HPDE6-E6E7 (cell line): Measurements from ENCODE around the gene NPSR1.
"Not testable (repeated sequence)": the region's sequence is repeated elsewhere in the genome, so short reads cannot be mapped to it uniquely, and the experiment has no call there.

Source experiments
- DNase-seq: peaks from one replicate; pipeline ENCODE4 v3.0.0; 2011; ENCODE audit warnings: missing footprints; ENCODE audit errors: extremely low spot score

NPSR1 gene

GRCh38 chr7:34657632-34658268, at the start of gene NPSR1:
TSS of gene NPSR1 (plus strand) at chr7:34658218. CDS start at chr7:34658413, 195 bp downstream.
- DNase-seq = no peak

- no peak for DNase-seq
These were observed 45.4 kb upstream of the NPSR1 start for GRCh38 chr7:34612661-34613060.

- no peak for DNase-seq
These were observed 37.6 kb upstream of the NPSR1 start for GRCh38 chr7:34620425-34620824.

GRCh38 chr7:34622182-34622581, 35.8 kb upstream of the NPSR1 start:
- DNase-seq = no peak

- DNase-seq = no peak
These were observed 35.2 kb upstream of the NPSR1 start for GRCh38 chr7:34622771-34623250.

- not testable (repeated sequence) for DNase-seq
These were observed 29.4 kb upstream of the NPSR1 start for GRCh38 chr7:34628618-34629017.

- DNase-seq = no peak
These were observed 5.2 kb upstream of the NPSR1 start for GRCh38 chr7:34652809-34653208.

GRCh38 chr7:34653787-34654186, 4.2 kb upstream of the NPSR1 start:
- no peak for DNase-seq

GRCh38 chr7:34655384-34655783, 2.6 kb upstream of the NPSR1 start:
- DNase-seq = no peak

- DNase-seq = no peak
These were observed 2.0 kb upstream of the NPSR1 start for GRCh38 chr7:34656041-34656440.

GRCh38 chr7:34659472-34660075, 1.6 kb downstream of the NPSR1 start:
- no peak for DNase-seq

- no peak for DNase-seq
These were observed 4.2 kb downstream of the NPSR1 start for GRCh38 chr7:34662058-34662708.

GRCh38 chr7:34664755-34665154, 6.7 kb downstream of the NPSR1 start:
- no peak for DNase-seq

GRCh38 chr7:34672430-34672829, 14.4 kb downstream of the NPSR1 start:
- no peak for DNase-seq

- no peak for DNase-seq
These were observed 15.0 kb downstream of the NPSR1 start for GRCh38 chr7:34673066-34673465.

GRCh38 chr7:34675749-34676374, 17.8 kb downstream of the NPSR1 start:
- DNase-seq = peak; percentile 15

- no peak for DNase-seq
These were observed 19.5 kb downstream of the NPSR1 start for GRCh38 chr7:34677491-34677890.

- DNase-seq = no peak
These were observed 29.5 kb downstream of the NPSR1 start for GRCh38 chr7:34687529-34687928.

- no peak for DNase-seq
These were observed 38.4 kb downstream of the NPSR1 start for GRCh38 chr7:34696415-34696814.

- DNase-seq = no peak
These were observed 51.8 kb downstream of the NPSR1 start for GRCh38 chr7:34709771-34710170.

GRCh38 chr7:34718867-34719266, 60.8 kb downstream of the NPSR1 start:
- no peak for DNase-seq

GRCh38 chr7:34719636-34720035, 61.6 kb downstream of the NPSR1 start:
- no peak for DNase-seq

- no peak for DNase-seq
These were observed 62.3 kb downstream of the NPSR1 start for GRCh38 chr7:34720289-34720688.
